Kidney (tissue), 14 donors: ENCODE results near the gene SCAF1. TPM values are rescaled to one million over a fixed set of nuclear protein-coding genes. Genes with fewer than 3 reads are reported as not detected.

Experiments used
- DNase-seq, 5 donors: peaks; one replicate each; pipeline ENCODE4 v3.0.0-alpha.2; 2013 to 2020
- FAIRE-seq: peaks from 2 replicates; lab custom pipeline; 2012; peaks lifted over from hg19 to GRCh38; lab: Jason Lieb, UNC
- H3K27ac ChIP-seq, 2 donors: one replicate each; pipeline ENCODE4 v1.7.0; 2013; ENCODE audit warnings: low read depth in 2 of 2, low read length in 2 of 2, inconsistent platforms in 1 of 2
- H3K27me3 ChIP-seq: one replicate; pipeline ENCODE4 v1.7.1; 2013; ENCODE audit warnings: low read length, inconsistent platforms; ENCODE audit not compliant: control insufficient read depth, insufficient read depth
- H3K36me3 ChIP-seq, 3 donors: one replicate each; pipeline versions ENCODE4 v1.7.0 to v1.7.1; 2013; ENCODE audit warnings: low read length in 3 of 3, control low read depth in 1 of 3, inconsistent platforms in 1 of 3; ENCODE audit not compliant: insufficient read depth in 3 of 3, control insufficient read depth in 2 of 3
- H3K4me1 ChIP-seq, 3 donors: one replicate each; pipeline versions ENCODE4 v1.7.0 to v1.7.1; 2013; ENCODE audit warnings: low read length in 3 of 3, inconsistent platforms in 1 of 3, low read depth in 1 of 3; ENCODE audit not compliant: control insufficient read depth in 2 of 3, insufficient read depth in 2 of 3
- H3K4me3 ChIP-seq, 3 donors: one replicate each; pipeline versions ENCODE4 v1.7.0 to v1.8.1; 2013; ENCODE audit warnings: low read length in 3 of 3, control low read depth in 1 of 3, inconsistent platforms in 1 of 3
- H3K9ac ChIP-seq, 3 donors: one replicate each; pipeline versions ENCODE4 v1.7.0 to v1.7.1; 2013; ENCODE audit warnings: low read length in 3 of 3, control low read depth in 1 of 3, inconsistent platforms in 1 of 3
- H3K9me3 ChIP-seq, 3 donors: one replicate each; pipeline versions ENCODE4 v1.7.0 to v1.7.1; 2013; ENCODE audit warnings: low read length in 3 of 3, control low read depth in 1 of 3, inconsistent platforms in 1 of 3; ENCODE audit not compliant: control insufficient read depth in 2 of 3, insufficient read depth in 1 of 3
- intact Hi-C: fragments of 100-400 bp; cut with DNase I; formaldehyde crosslinking; loops from one replicate; pipeline ENCODE4 v1.11.1; 2022
- polyA plus RNA-seq: library from polyadenylated mRNA; stranded (reverse); fragments of 350-450 nt; fragmentation: Illumina TruSeq; extraction: RNeasy Lipid Tissue Mini Kit (QIAGEN cat#74804); gene quantifications from one replicate; pipeline ENCODE4 v1.2.3, GENCODE V29; 2014; ENCODE audit warnings: low read depth, low replicate concordance; ENCODE audit not compliant: insufficient read depth
- total RNA-seq: library from RNA; stranded (reverse); fragmentation: NEBNext Ultra II Directional; extraction: Animal tissue kit (Norgen Biotek cat#: 25700); gene quantifications from one replicate; pipeline ENCODE4 v1.2.1, GENCODE V29; 2021
- TF ChIP-seq, protein P1 (sequence below): IDR thresholded peaks from 3 replicates; pipeline ENCODE4 v1.5.1; 2012; ENCODE audit warnings: mild to moderate bottlenecking, moderate library complexity, borderline replicate concordance; ENCODE audit not compliant: insufficient read depth; ENCODE audit errors: extremely low read depth
- donor health status: control.
- donor health status: control.
- donor health status: control.
- donor health status: control.
- donor health status: control.
- donor health status: DM: yes; HTN: yes; CAD: no.
- donor health status: Normal renal cell carcinoma (clear cell type).

SCAF1 gene
- total and polyA plus RNA-seq, 2 donors from 2014 or later: 18.1 to 69.0 TPM

- Histone ChIP-seq H3K9ac (no peak overlapping the region), H3K4me1 (no peaks in the 10 kb centered on the region), H3K27ac (no peak overlapping the region), H3K27me3 (no peaks in the 10 kb centered on the region), H3K4me3 (no peak overlapping the region), H3K9me3 (no peaks in the 10 kb centered on the region), H3K36me3 (peaks cover 0 to 38% (median 17%) of the 10 kb centered on the region in 3 donors)
- TF ChIP-seq, protein P1, sequence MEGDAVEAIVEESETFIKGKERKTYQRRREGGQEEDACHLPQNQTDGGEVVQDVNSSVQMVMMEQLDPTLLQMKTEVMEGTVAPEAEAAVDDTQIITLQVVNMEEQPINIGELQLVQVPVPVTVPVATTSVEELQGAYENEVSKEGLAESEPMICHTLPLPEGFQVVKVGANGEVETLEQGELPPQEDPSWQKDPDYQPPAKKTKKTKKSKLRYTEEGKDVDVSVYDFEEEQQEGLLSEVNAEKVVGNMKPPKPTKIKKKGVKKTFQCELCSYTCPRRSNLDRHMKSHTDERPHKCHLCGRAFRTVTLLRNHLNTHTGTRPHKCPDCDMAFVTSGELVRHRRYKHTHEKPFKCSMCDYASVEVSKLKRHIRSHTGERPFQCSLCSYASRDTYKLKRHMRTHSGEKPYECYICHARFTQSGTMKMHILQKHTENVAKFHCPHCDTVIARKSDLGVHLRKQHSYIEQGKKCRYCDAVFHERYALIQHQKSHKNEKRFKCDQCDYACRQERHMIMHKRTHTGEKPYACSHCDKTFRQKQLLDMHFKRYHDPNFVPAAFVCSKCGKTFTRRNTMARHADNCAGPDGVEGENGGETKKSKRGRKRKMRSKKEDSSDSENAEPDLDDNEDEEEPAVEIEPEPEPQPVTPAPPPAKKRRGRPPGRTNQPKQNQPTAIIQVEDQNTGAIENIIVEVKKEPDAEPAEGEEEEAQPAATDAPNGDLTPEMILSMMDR: no peak
- intact Hi-C loops: no loop called here
- DNase-seq (no peak), FAIRE-seq (no peak)
Measured at GRCh38 chr19:49653466-49653806, 11.4 kb downstream of the SCAF1 start.

- FAIRE-seq (no peak), DNase-seq (no peak)
- peaks cover 2 to 44% (median 20%) of the 10 kb centered on the region in 3 donors for H3K36me3 ChIP-seq
- H3K27ac ChIP-seq: no peak overlapping the region
- no peaks in the 10 kb centered on the region for H3K9me3 ChIP-seq
- H3K9ac ChIP-seq: no peak overlapping the region
- H3K4me3 ChIP-seq: no peak overlapping the region
- intact Hi-C loops: no loop called here
- H3K27me3 ChIP-seq: no peaks in the 10 kb centered on the region
- H3K4me1 ChIP-seq: no peaks in the 10 kb centered on the region
- TF ChIP-seq, protein P1: no peak
Measured at GRCh38 chr19:49654581-49654980, 12.6 kb downstream of the SCAF1 start.

GRCh38 chr19:49655570-49656455 is 13.8 kb downstream of the SCAF1 start:
- no peak overlapping the region for H3K27ac ChIP-seq
- no peak for FAIRE-seq
- no peak overlapping the region for H3K9ac ChIP-seq

More at GRCh38 chr19:49655570-49656455, 13.8 kb downstream of the SCAF1 start:
- intact Hi-C loops: no loop called here
- no peaks in the 10 kb centered on the region for H3K27me3 ChIP-seq
- TF ChIP-seq, protein P1: no peak
- no peaks in the 10 kb centered on the region for H3K4me1 ChIP-seq
- peaks cover 2 to 41% (median 22%) of the 10 kb centered on the region in 3 donors for H3K36me3 ChIP-seq
- no peak overlapping the region for H3K4me3 ChIP-seq
- H3K9me3 ChIP-seq: no peaks in the 10 kb centered on the region
- DNase-seq: no peak
